Testis (tissue), 3 donors: ENCODE measurements around the gene C10orf105. TPM values are rescaled to one million over a fixed set of nuclear protein-coding genes. Genes with fewer than 3 reads are reported as not detected.

Source experiments
- DNase-seq: peaks from one replicate; pipeline ENCODE4 v3.0.0-alpha.2; 2019
- H3K27ac ChIP-seq, 2 donors: fragments of 200-600 bp; sonication (generic); one replicate each; pipeline ENCODE4 v1.5.1; 2019
- H3K27me3 ChIP-seq: fragments of 200-600 bp; sonication (generic); one replicate; pipeline ENCODE4 v1.5.1; 2019
- H3K36me3 ChIP-seq: fragments of 200-600 bp; sonication (generic); one replicate; pipeline ENCODE4 v1.5.1; 2017; ENCODE audit warnings: low read depth; ENCODE audit errors: missing control alignments
- H3K4me1 ChIP-seq: fragments of 200-600 bp; sonication (generic); one replicate; pipeline ENCODE4 v1.5.1; 2019
- H3K4me3 ChIP-seq, 2 donors: fragments of 200-600 bp; sonication (generic); one replicate each; pipeline ENCODE4 v1.5.1; 2017 to 2019
- H3K9me3 ChIP-seq: fragments of 200-600 bp; sonication (generic); one replicate; pipeline ENCODE4 v1.5.1; 2017
- CTCF ChIP-seq, 3 experiments: fragments of 450-650 bp in 2 of 3; fragments of 200-600 bp in 1 of 3; sonication (generic) in 1 of 3; IDR thresholded peaks; one replicate each; pipeline ENCODE4 v1.5.1; 2016 to 2019; ENCODE audit warnings: antibody characterized with exemption in 3 of 3, mild to moderate bottlenecking in 2 of 3, moderate library complexity in 1 of 3
- POLR2A ChIP-seq: fragments of 450-650 bp; IDR thresholded peaks from one replicate; pipeline ENCODE4 v1.6.1; 2017; ENCODE audit warnings: antibody characterized with exemption, mild to moderate bottlenecking, moderate library complexity
- WGBS, 2 donors: methylation state at CpG; one replicate each; pipeline ENCODE4 v1.1.5; 2018; 5-methylcytosine and 5-hydroxymethylcytosine counted together
- intact Hi-C: fragments of 100-400 bp; cut with DNase I; formaldehyde crosslinking; loops from one replicate; pipeline ENCODE4 v1.15.1; 2023; ENCODE audit warnings: low total_unique reads
- polyA plus RNA-seq: library from polyadenylated mRNA; stranded (reverse); fragments of 350-450 nt; fragmentation: Illumina TruSeq; extraction: RNeasy Lipid Tissue Mini Kit (QIAGEN cat#74804); gene quantifications from one replicate; pipeline ENCODE4 v1.2.3, GENCODE V29; 2014; ENCODE audit warnings: low read depth, low replicate concordance; ENCODE audit not compliant: insufficient read depth
- total RNA-seq, 2 donors: library from RNA; depleted of rRNA; stranded (reverse); fragments of >200 nt; gene quantifications; one replicate each; pipeline ENCODE4 v1.2.3, GENCODE V29; 2016

The C10orf105 gene
- total and polyA plus RNA-seq, 3 donors from 2014 or later: 0.47 to 1.7 (median 0.87) TPM

- 94 to 100% methylated on average over 3 of the region's 3 CpGs for WGBS, 2 donors
Observed at GRCh38 chr10:71754562-71754961, 35.0 kb upstream of the C10orf105 start.

DNA sequence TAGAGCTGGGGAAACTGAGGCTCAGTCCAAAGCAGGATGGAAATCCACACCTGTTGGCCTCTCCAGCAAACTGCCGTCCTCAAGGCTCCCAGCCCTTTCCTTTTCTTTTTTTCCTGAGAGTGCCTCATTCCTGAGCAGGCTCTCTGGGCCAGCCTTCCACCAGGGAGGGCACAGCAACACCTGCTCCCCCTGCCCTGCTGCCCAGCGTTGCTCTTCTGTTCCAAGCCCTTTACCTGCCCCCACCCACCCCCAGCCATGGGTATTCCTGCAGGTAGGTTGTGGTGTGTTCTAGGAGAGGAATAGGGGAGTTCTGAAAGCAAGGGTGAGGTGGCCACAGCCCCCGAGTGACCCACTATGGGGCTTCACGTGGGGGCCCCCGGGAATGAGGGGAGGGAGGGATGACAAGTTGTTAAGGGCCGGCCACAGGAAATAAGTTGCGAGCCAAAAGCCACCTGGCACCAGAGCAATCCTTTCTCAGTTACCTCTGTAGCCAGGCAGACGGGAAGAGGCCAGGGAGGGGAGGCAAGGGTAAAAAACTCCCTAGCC is 34.5 kb upstream of the C10orf105 start:
- no peak for DNase-seq
- WGBS, 2 donors: 69 to 72% methylated on average over 8 of the region's 8 CpGs
- intact Hi-C loops: no loop called here
- H3K9me3 ChIP-seq: no peaks in the 10 kb centered on the region
- H3K27me3 ChIP-seq: no peaks in the 10 kb centered on the region
- no peak overlapping the region for H3K4me3 ChIP-seq
- H3K27ac ChIP-seq: no peak overlapping the region
- no peaks in the 10 kb centered on the region for H3K36me3 ChIP-seq
- TF ChIP-seq POLR2A: no peak
- TF ChIP-seq CTCF (IDR thresholded peaks at IDR 0.05): no peak
- peaks cover 6% of the 10 kb centered on the region for H3K4me1 ChIP-seq

More at GRCh38 chr10:71754562-71754961, 35.0 kb upstream of the C10orf105 start:
- intact Hi-C loops: no loop called here
- H3K27me3 ChIP-seq: no peaks in the 10 kb centered on the region
- H3K9me3 ChIP-seq: no peaks in the 10 kb centered on the region
- H3K36me3 ChIP-seq: no peaks in the 10 kb centered on the region
- no peak for DNase-seq
- no peak overlapping the region for H3K4me3 ChIP-seq
- H3K27ac ChIP-seq: no peak overlapping the region
- H3K4me1 ChIP-seq: peaks cover under 1% of the 10 kb centered on the region
- TF ChIP-seq CTCF (IDR thresholded peaks at IDR 0.05): no peak
- no peak for TF ChIP-seq POLR2A

DNA sequence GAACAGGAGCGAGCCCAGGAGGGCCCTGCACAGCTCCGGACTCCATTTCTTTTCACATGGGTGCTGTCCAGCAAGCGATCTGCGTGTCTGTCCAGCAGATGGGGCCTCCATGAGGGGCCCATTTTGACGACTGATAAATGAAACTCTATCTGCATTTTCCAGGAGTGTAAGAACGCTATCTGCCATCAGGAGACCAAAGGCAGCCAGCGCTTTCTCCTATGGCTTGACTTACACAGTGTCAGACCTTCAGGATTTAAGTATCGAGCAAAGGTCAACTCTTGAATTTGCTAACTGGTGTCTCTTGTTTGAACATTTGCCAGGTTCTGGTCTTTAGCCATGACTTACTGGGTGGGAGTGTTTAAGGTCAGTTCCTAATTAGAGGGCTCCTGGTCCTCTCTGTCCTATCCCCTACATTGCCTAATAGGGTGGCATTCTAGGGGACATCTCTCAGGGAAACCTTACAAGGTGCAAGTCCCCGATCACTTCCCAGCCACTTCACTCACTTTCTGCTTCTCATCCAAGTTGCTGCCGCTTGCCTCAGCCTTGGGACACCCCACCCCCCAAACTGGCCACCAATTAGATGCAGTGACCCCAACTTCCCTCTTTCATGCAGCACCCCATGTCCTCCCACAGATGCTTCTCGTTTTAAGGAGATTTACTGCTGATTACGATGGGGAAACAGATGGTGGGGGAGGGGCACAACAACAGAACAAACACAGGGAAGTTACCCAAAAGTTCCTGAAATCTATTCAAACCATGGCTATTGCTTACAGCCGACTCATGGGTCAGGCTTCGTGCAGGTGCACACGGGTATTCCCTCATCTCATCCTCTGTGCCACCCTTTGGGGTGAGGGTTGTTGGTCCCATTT is 33.7 kb upstream of the C10orf105 start:
- H3K9me3 ChIP-seq: no peaks in the 10 kb centered on the region
- peaks cover 13% of the 10 kb centered on the region for H3K4me1 ChIP-seq
- peak; percentile 62 for DNase-seq
- H3K4me3 ChIP-seq: no peak overlapping the region
- no peaks in the 10 kb centered on the region for H3K36me3 ChIP-seq
- H3K27ac ChIP-seq: no peak overlapping the region
- 81 to 87% methylated on average over 15 of the region's 15 CpGs for whole genome bisulfite sequencing, 2 donors
- TF ChIP-seq CTCF (IDR thresholded peaks at IDR 0.05): no peak
- TF ChIP-seq POLR2A: no peak
- no peaks in the 10 kb centered on the region for H3K27me3 ChIP-seq
- intact Hi-C loops: no loop called here

GRCh38 chr10:71752391-71753090 is 33.0 kb upstream of the C10orf105 start:
- H3K36me3 ChIP-seq: no peaks in the 10 kb centered on the region

More at GRCh38 chr10:71752391-71753090, 33.0 kb upstream of the C10orf105 start:
- WGBS, 2 donors: 73 to 83% methylated on average over 5 to 8 of the region's 8 CpGs
- no peak overlapping the region for H3K27ac ChIP-seq
- no peak overlapping the region for H3K4me3 ChIP-seq
- intact Hi-C loops: no loop called here
- H3K27me3 ChIP-seq: no peaks in the 10 kb centered on the region
- H3K4me1 ChIP-seq: peaks cover 18% of the 10 kb centered on the region
- TF ChIP-seq POLR2A (no peak), CTCF (IDR thresholded peaks at IDR 0.05) (no peak)
- no peaks in the 10 kb centered on the region for H3K9me3 ChIP-seq
- no peak for DNase-seq
